Ramos (cell line): ENCODE results near the gene LLGL1.

Source experiments
- in situ Hi-C: fragments of 300-500 bp; cut with MboI; formaldehyde crosslinking; loops from one replicate; pipeline ENCODE4 v1.14.3; 2022; ENCODE audit warnings: low sequenced_read_pairs; ENCODE audit not compliant: unreplicated experiment

The LLGL1 gene

DNA sequence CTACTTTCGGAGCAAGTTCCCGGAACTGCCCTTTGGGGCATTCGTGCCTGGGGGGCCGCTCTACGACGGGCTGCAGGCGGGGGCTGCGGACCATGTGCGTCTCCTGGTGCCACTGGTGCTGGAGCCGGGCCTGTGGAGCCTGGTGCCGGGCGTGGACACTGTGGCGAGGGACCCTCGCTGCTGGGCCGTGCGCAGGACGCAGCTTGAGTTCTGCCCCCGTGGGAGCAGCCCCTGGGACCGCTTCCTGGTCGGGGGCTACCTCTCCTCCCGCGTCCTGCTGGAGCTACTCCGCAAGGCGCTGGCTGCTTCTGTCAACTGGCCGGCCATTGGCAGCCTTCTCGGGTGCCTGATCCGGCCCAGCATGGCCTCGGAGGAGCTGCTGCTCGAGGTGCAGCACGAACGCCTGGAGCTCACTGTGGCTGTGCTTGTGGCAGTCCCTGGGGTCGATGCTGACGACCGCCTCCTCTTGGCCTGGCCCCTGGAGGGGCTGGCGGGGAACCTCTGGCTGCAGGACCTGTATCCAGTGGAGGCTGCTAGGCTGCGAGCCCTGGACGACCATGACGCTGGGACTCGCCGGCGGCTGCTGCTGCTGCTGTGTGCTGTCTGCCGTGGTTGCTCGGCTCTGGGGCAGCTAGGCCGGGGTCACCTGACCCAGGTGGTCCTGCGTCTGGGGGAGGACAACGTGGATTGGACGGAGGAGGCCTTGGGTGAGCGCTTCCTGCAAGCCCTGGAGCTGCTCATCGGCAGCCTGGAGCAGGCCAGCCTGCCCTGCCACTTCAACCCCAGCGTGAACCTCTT lies 38.6 kb downstream of the LLGL1 start:
- in situ Hi-C loops, result no loop called here

DNA sequence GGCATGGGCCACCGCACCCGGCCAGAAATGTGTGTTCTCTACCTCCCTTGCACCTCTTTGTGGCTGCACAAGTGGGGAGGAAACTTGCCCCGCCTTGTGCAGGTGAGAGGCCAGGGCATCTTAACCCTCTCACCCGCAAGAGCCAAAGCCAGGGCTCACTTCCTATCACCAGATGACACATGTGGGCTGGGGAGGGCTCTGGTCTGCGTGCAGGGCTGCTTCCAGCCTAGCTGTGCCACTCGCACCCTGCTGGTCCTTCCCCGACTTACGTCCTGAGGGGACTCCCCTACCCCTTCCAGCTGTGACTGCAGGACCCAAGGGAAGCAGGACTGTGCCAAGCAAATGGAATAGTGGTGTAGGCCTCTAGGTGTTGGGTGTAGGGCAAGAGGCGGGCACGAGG lies 41.9 kb downstream of the LLGL1 start:
- in situ Hi-C loops, result no loop called here

DNA sequence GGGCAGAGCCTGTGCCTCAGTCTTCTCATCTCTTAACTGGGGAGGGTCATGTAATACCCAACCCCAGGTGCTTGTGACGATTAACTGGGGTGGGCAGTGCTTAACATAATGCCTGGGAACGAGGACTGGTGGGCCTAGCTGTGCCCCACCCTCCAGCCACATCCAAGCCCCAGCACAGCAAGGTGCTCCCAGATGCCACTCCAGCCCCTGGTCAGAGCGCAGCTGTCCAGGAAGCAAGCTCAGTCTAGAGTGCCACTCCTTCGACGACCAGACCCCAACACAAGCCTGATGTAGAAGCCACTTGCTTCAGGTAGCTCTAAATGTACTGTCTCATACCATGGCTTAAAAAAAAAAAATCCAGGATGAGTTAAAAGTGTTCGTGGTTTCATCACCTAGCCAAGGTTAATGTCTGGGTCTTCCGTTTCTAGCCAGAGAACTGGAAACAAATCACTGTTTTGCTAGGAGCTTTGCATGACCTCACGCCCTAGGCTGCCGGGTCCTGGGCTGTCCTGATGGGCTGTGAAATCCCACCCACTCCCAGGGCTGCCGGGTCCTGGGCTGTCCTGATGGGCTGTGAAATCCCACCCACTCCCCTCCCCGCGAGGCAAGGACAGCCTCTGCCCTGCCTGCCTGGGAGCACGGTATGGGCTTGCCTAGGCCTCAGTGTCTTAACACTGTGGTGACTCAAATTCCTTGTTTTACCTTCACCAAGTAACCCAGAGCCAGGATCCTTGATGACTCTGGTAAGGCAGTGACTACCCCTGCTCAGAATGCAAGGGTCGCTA lies 42.7 kb downstream of the LLGL1 start:
- in situ Hi-C loops, result no loop called here

DNA sequence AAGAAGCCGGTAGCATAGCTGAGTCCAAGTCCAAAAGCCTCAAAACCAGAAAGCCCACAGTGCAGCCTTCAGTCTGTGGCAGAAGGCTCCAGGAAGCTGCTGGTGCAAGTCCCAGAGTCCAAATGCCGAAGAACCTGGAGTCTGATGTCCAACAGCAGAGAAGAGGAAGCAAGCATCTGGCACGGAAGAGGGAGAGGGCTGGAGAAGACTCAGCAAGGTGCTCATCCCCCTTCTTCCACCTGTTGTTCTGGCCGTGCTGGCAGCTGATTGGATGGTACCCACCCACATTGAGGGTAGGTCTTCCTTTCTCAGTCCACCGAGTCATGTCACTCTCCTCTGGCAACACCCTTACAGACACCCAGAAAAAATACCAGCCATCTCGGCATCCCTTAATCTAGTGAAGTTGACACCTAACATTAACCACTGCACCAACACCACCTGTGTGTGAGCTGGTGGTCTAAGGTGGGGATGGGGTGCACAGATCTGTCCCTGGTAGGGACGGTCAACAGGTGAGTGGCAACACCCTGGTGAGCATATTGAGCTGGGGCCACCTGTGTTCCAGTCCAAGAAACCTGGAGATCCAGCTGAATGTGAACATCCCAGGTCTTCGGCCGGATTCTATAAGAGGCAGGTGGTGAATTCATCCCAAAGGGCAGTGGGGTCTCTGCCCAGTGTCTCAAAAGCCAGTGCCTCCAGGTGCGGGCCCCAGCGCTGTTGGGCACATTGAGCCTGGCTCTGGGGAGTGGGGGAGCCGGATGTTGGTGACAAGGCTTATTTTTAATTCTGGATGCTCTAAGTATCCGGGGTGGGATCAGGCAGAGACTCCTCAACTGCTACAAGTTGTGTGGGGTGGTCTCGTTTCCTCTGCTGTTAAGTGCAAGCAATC lies 44.9 kb downstream of the LLGL1 start:
- in situ Hi-C loops, result no loop called here

DNA sequence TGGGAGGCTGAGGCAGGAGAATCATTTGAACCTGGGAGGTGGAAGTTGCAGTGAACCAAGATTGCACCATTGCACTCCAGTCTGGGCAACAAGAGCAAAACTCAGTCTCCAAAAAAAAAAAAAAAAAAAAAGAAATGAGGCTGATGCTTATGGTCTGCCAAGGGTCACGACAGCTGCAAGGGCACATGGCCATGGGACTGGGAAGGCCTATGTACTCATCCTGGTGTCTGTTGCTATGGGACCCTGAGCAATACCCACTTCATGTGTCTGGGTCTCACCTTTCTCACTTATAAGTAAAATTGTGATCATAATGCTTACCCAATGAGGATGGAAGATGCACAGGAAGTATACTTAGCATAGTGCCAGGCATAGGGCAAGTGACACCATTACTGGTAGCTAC lies 51.6 kb downstream of the LLGL1 start:
- in situ Hi-C loops, result no loop called here

DNA sequence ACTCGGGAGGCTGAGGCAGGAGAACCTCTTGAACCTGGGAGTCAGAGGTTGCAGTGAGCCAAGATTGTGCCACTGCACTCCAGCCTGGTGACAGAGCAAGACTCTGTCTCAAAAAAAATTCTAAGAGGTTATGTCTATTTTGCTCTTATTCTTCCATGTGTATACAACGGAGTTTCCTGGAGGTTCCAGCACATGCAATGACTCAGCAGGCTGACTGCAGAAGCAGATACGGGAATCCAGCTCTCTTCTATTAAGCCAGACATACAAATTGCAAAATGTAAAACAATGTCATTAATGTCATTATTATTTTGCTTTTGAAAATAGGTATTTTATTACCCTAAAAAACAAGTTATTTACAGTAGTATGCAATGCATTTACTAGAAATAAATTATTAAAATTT lies 53.4 kb downstream of the LLGL1 start:
- in situ Hi-C loops, result no loop called here

DNA sequence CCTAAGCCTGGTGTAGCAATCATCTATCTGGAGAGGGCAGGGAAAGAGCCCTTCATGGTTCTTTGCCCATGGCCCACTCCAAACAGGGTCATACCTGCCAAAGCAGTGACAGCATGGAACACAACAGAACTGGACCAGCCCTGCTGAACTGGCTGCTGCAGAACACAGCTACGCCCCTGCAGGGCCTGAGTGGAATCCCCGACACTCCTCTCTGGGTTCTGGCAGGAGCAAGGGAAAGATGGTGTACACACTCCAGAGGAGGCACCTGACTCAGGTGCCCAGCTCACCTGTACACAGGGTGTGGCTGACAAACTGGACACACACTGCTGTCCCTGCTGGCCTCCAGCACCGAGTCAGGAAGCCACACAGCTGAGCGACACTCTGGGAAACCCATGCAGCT lies 54.8 kb downstream of the LLGL1 start:
- in situ Hi-C loops, result no loop called here

DNA sequence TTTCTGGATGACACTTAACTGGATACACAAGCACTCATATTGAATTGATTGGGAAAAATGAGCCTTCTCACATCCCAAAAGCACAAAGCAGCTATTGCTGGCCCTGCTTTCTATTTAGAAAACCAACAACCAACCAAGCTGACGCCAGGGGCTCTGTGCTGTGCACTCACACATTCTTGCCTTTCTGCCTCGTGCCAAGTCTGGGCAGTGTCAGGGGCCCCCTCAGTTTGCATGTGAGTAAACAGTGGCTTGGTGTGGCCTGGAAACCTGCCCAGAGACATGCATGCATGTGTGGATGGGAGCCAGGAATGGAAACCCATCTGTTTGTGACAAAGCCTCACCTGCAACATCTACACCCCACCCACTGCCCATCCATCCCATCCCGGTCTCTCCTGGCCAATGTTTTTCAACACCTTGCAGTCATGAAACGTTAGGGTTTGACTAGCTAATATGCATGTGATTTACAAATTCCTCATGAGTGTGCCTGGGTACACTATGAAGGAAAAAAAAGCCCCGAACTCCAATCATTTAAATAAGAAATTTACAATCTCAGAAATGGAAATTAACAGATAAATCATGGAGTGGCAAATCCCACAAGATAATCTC lies 55.4 kb downstream of the LLGL1 start:
- in situ Hi-C loops, result no loop called here

DNA sequence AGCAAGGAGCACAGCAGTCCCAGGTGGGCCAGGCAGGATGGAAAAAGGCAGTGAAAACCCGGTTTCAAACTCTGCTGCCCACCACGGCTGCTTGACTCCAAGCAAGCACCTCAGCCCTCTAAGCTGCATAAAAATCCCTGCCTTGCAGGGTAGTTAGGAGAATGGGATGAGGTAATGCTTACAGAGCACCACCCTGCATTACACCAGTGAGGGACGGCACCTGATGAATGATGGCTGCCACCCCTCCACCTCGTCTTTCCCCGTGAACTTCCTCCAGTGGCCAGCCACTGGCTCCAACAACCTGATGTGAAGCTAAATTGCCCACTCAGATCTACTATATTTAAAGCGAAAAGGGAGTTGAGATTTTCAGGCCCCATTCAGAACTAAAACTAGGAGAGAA lies 56.4 kb downstream of the LLGL1 start:
- in situ Hi-C loops, result no loop called here

DNA sequence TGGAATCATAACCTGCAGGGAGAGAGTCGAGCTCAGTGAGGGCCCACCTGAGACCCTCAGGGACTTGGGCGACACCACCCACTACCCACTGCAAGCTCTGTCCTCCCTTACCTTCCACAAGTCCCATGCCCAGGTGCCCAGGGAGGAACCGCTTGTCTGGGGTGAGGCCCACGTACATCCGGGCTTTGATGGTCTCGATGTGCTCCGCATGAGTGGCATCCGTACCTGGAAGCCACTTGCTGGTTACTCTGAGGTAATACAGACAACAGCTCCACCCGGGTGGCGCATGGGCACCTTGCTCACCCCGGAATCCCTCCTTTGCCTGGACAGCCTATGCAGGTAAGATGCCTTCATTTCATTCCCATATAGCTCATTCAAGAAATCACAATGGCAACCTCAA lies 59.9 kb downstream of the LLGL1 start:
- in situ Hi-C loops, result no loop called here

DNA sequence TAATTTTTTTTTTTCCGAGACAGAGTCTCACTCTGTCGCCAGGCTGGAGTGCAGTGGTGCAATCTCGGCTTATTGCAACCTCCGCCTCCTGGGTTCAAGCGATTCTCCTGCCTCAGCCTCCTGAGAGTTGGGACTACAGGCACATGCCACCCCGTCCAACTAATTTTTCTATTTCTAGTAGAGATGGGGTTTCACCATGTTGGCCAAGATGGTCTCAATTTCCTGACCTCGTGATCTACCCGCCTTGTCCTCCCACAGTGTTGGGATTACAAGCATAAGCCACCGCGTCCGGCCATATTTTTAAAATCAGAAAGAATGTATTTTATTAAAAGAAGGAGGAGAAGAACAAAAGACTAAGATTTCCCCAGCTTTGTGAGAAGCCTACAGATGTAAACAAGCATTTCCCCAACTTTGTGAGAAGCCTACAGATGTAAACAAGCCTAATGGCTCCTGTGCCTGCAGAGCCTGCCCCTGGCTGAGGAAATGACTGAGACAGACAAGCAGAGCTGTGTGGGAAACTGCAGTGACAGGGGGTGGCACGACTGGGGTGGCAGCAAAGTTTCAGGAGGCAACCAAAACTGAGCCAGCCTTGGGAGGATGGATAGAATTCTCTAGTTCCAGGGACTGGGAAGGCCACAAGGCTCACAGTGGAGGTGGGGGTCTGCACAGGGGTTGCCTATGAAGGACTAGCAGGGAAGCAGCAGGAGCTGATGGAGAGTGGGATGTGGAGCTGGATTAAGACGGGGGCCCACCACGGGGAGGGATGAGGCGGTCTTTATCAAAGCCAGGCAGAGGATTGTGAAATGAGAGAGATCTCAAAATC lies 66.5 kb downstream of the LLGL1 start:
- in situ Hi-C loops, result no loop called here
